ENCODE measurements around the gene PPM1L.
"Not testable (repeated sequence)": the region's sequence is repeated elsewhere in the genome, so short reads cannot be mapped to it uniquely, and the experiment has no call there.

The PPM1L gene

DNA sequence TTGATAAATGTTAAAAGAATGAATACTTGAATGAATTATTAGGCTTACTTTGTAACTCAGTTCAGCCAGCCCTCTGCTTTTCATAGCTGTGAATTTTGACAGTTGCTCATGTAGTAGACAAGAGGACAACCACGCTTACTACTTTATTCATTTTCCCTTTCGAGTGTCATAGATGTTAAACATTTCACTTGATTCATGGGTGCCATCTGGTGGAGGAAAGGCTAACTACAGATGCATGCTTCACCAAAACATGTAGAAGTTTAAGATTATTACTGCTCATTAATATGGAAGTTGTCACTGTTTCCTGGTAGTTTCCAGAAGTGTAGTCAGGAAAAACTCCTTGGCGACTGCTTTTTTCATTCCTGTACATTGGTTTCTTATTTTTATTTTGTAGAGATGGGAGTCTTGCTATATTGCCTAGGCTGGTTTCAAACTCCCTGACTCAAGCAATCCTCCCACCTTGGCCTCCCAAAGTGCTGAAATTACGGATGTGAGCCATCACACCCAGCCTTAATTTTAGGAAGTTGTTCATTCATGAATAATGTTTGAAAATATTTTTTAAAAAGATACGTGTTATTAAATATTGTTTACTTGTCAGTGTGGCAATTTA, 186.0 kb downstream of the PPM1L start:
- DNase-seq, result peak; percentile 73

DNA sequence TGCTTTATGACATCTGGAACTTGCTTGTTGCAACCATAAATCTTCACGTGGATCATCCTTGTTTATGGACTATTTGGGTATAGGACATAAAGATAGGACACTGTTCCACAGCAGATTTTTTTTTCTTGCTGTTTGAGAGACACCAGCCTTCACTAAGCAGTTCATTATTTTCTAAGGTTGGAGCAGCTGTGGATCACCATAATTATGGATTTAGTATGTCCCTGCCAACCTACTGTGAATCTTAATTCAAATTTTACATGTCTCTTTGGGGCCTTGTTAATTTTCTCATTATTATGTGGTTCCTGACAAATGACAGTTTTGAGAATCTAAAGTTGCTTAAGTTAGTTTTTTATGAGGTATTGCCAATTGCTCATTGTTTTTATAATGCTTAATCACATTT, 188.0 kb downstream of the PPM1L start:
- no peak for DNase-seq

GRCh38 chr3:160945336-160945735, 189.3 kb downstream of the PPM1L start:
- no peak for DNase-seq

GRCh38 chr3:160948273-160948672, 192.2 kb downstream of the PPM1L start:
- no peak for DNase-seq

DNA sequence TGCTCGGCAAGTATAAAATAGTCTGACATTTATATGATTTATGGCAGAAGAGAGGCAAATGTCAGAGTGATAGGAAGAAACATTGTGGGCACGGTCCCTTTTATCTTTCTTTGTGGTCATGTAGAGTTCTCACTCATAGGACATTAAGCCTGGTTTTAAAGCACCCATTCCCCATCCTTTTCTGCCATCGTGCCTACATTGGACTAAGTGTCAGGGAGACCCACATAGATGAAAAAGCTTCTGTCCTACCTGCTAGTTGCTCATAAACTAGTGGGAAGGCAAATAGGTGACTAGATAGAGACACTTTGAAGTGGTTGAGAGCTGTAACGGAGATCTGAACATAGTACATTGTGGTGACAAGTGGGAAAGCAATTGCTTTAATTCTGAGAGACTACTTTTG, 193.4 kb downstream of the PPM1L start:
- no peak for DNase-seq

- no peak for DNase-seq
Measured at GRCh38 chr3:160950542-160950941, 194.5 kb downstream of the PPM1L start.

DNA sequence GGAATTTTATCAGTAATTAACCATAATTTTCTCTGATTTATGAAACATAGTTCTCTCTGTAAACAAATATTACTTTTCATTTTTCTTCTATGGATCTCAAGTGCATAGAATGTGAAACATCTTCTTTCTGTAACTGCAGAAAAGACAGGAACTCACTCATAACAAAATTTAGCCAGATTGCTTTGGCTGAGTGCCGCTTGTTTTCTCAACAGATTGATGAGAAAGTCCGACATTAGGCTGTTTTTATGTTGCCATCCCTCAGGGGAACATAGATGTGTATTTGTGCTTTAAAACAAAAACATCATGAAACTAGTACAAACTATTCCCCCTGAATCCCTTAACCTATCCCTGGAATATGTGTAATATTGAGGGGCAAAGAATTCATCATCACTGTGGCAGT, 194.9 kb downstream of the PPM1L start:
- DNase-seq, result no peak

GRCh38 chr3:160951642-160952487, 195.8 kb downstream of the PPM1L start:
- no peak for DNase-seq

DNA sequence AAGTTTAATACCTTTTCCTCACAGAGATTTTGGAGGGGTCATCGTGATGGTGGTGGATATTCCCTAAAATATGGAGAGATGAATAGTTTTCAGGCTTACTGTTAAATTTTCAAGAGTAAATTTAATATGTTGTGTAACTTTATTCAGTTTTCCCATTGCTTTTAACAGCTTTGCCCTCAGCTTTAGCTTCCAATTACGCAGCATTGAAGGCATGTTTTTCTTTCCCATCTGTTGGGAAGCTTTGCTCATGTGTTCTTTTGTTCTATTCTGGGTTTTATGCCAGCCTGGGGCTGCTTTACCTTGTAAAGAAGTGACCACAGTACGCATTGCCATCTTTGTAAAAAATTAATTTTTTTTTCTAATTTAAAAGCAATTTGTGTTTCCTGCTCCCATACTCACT, 197.7 kb downstream of the PPM1L start:
- DNase-seq, result no peak

DNA sequence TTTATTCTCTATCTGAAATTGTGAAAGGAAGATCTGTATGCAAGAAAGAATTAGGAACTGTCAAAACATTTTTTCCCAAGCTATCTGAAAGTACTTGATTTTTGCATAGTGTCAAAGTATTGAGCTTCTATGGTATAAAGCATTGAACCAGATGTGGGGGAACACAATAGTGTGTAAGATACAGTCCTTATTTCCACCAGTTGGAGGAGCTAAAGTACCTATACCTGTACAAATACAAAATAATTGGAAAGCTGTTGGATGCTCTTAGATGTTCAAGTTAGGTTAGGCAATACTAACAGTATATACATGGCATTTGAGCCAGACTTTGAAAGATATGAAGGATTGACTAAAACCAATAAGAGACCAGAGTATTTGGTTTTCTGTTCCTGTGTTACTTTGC, 200.8 kb downstream of the PPM1L start:
- no peak for DNase-seq

DNA sequence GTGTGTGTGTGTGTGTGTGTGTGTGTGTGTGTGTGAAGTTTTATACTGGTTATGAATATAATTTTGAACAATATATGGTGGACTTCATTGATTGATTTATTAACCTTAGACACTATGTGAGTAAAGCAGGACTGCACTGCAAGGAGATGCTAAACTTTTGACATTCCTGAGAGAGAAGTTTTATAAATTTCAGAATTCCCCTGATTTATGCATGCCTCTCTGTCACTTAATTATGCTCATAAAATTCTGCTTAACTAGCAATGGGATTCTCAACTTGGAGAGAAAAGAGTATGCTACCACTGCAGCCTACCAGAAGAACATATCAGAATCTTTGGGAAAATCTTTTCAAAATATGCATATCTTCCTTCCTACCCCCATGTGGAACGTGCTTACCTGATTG, 204.5 kb downstream of the PPM1L start:
- no peak for DNase-seq

GRCh38 chr3:160963949-160964348, 207.9 kb downstream of the PPM1L start:
- DNase-seq, result no peak

DNA sequence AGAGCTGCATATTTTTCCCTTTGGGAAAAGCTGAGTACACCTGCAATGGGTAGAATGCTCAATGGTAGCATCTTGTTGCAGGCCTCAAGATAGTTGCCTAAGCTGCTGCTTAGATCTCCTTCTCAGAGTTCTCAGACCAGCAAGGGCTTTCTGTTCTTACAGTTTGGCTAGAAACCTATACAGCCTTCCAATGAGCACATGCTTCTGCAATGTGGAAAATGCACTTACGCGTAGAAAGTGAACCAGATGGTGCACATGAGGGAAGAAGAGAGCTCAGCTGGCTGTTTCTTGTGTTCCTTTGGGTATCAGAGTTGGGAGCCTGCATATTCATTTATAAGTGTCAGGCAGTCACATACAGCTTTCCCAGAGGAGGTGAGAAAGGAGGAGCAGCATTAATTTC, 212.7 kb downstream of the PPM1L start:
- DNase-seq, result peak; percentile 25

DNA sequence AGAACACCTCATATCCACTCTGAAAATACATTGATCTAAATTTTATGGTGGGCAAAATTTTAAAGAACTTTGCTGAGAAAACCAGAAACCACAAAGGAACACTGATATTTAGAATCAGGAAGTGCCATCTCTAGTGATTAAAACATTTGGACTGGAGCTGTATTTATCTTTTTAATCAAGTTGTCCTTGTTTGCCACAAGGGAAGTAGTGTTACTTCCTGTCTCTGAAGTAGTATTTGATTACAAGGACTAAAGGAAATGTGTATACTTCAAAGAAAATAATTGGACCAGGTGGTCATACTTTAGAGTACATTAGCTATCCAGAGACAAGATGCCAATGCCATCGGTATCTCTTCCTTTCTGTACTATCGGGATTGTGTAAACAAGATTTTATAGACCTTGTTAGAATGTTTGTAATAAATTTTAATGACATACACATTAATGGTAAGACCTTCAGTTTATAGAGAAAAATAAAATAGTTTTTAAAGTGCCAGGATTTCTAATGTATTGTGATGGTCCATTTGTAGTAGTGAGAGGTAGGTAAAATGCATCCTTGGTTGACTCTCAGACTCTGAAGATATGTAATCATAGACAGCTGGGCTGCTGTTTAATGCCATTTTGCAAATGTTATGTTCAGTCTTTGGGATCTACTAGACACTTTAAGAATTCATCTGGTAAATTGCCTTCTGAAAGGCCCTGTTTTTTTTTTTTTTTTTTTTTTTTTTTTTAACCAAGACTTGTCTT, 217.2 kb downstream of the PPM1L start:
- DNase-seq, result no peak

- no peak for DNase-seq
Measured at GRCh38 chr3:160977773-160978172, 221.7 kb downstream of the PPM1L start.

GRCh38 chr3:160980740-160981139, 224.7 kb downstream of the PPM1L start:
- DNase-seq, result no peak

DNA sequence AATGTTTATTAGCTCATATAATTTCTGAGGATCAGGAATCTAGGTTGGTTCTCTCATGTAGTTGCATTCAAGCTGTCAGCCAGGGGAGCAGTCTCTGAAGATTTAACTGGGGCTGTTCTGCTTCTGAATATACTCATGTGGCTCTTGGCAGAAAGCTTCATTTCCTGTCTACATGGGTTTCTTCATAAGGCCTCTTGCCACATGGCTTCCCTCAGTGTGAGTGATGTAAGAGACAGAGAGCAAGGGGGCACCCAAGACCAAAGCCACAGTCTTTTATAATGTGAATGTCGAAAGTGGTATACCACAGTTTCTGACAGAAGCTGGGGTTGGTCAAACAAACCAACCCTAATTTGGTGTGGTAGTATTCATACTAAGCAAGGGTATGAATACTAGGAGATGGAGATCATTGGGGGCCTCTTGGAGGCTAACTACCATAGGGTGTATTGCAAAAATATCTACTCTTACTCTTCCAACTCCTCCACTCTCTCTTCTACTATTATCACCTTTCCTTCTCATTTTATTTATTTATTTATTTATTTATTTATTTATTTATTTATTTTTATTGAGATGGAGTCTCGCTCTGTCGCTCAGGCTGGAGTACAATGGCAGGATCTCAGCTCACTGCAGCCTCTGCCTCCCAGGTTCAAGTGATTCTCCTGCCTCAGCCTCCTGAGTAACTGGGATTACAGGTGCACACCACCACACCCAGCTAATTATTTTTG, 225.3 kb downstream of the PPM1L start:
- DNase-seq, result peak; percentile 51

DNA sequence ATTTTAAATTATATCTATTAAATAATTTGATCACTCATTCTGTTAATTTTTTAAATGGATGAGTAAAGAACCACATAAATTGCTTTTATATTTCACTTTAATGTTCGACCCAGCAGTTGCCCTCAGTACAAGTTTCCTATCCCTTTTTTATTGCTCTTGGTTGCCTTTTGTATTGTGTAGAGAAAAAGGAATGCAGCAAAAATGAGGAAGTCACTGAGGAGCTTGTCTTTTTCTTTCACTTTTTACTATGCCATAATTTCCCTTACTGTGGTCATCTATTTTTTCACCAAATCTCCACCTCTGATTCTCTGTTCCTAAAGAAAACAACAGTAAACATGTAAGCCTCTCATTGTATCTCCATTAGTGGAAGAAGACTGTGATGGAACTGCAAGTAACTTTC, 226.5 kb downstream of the PPM1L start:
- no peak for DNase-seq

DNA sequence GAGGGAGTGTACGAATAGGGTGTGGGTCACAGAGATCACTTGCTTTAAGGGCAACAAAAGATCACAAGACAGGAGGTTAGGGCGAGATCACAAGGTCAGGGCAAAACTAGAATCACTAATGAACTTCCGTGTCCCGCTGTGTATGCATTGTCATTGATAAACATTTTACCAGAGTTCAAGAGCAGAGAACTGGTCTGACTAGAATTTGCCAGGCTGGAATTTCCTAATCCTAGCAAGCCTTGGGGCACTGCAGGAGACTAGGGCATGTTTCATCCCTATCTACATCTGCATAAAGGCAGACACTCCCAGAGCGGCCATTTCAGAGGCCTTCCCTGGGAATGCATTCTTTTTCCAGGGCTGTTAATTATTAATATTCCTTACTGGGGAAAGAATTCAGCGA, 227.9 kb downstream of the PPM1L start:
- DNase-seq, result not testable (repeated sequence)

DNA sequence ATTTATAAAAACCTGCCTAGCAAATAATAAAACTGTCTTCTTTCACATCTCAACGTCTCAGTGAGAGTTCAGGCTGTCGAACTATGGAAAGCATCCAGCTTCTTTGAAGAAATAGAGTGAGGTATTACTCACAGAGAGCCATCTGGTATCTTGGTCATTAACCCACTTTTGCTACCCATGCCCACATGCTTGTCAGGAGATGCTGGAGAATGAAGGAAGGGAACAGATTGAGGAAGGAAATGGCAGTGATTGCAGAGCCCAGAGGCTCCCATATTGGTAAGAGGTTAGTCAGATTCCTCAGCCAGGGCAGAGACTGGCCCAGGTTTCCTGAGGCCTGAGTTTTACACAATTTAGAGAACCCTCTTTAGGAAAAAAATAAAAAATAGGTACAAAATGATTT, 230.0 kb downstream of the PPM1L start:
- no peak for DNase-seq

DNA sequence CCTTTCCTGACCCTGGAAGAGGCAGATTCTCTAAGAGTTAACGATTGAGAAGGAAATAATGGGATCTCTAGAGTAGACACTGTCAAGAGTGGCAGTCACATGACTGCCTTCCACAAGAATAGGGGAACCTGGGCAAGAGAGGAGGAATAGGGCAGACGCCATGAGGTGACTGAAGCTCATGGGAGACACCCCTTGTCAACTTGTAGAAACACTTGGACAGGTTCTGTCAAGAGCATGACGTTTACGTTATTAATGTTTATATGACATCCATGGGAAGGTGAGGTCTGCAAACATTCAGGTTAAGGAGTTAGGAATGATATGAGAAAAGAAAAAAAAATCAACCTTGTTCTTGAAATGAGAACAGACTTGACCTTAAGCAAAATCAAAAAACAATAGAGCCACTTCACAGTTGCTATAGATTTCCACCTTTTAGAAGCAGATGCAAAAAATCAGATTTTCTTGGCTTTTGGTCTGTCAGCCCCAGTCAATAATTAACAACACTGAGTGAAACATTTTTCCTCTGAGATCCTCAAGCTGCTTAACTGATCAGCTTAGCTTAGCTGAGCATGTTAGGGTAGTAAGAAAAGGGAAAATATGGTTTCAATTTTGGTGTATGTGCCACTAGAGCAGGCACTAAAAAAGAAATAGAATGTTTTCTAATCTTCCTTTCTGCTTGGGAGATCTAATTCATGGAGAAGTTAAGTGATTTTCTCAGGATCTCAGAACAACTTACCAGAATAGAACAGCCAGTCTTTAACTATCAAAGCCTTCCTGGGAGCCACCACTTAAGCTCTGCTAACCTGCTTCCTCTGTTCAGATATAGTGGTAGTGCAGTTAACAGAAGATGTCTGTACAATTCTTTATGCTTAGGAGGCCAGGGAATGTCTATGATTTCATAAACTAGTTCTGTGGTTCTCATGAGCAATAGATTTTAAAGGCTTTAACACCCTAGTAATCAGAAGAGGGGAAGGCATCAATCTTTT, 232.2 kb downstream of the PPM1L start:
- no peak for DNase-seq

DNA sequence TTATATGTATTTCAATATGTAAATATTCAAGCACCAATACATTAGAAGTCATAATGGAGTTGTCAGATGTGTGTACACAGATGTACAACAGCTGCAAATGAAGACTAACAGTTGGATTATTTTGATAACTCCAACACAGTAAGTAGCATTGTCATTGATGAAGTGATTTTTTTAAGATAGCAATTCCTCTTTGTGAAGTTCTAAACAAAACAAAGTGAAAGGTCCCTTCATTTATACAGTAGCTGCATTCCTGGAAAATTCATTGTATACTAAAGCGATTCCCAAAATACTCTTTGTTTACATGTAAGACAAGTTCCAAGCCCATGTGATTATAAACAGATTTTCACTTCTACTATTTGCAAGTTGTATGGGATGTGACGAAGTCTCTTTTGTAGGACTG, 234.4 kb downstream of the PPM1L start:
- DNase-seq, result no peak

Data from femur (tissue), 1 donor.